Activated CD4-positive, alpha-beta T cell treated with anti-CD3 and anti-CD28 coated beads, Interleukin-2, amount 50 U/mL, for 24 hours (primary cell): ENCODE measurements around the gene IL36G.

ENCODE experiments used
- DNase-seq, 2 donors: peaks; one replicate each; pipeline ENCODE4 v3.0.0-alpha.2; 2020; ENCODE audit warnings: low read depth in 1 of 2, low spot score in 1 of 2

Gene IL36G

GRCh38 chr2:112972423-112973086 is 5.3 kb upstream of the IL36G start:
- DNase-seq: no peak

- DNase-seq: no peak
Measured at GRCh38 chr2:112973156-112973555, 4.7 kb upstream of the IL36G start.

- no peak for DNase-seq
Measured at GRCh38 chr2:112979731-112980130, 1.9 kb downstream of the IL36G start.

GRCh38 chr2:112980537-112980936 is 2.7 kb downstream of the IL36G start:
- DNase-seq: no peak

GRCh38 chr2:112985090-112985489 is 7.3 kb downstream of the IL36G start:
- DNase-seq: peak in 1 of 2 donors; percentile 8

GRCh38 chr2:112989611-112990010 is 11.8 kb downstream of the IL36G start:
- DNase-seq: no peak

GRCh38 chr2:112993831-112994230 is 16.0 kb downstream of the IL36G start:
- no peak for DNase-seq

GRCh38 chr2:112994648-112995047 is 16.8 kb downstream of the IL36G start:
- no peak for DNase-seq

GRCh38 chr2:112995346-112995920 is 17.6 kb downstream of the IL36G start:
- no peak for DNase-seq

- DNase-seq: peak in 1 of 2 donors; percentile 49
Measured at GRCh38 chr2:112996635-112997034, 18.8 kb downstream of the IL36G start.

GRCh38 chr2:112997151-112997550 is 19.3 kb downstream of the IL36G start:
- DNase-seq: no peak

GRCh38 chr2:113000436-113000835 is 22.6 kb downstream of the IL36G start:
- no peak for DNase-seq

GRCh38 chr2:113002677-113003076 is 24.9 kb downstream of the IL36G start:
- DNase-seq: no peak

- DNase-seq: no peak
Measured at GRCh38 chr2:113005030-113005509, 27.3 kb downstream of the IL36G start, which contains the start of gene IL36A. TSS of gene IL36A (plus strand) at chr2:113005459. CDS start at chr2:113005872, 413 bp downstream.

GRCh38 chr2:113007250-113007649 is 29.4 kb downstream of the IL36G start:
- no peak for DNase-seq

GRCh38 chr2:113009622-113010021 is 31.8 kb downstream of the IL36G start:
- DNase-seq: no peak

- no peak for DNase-seq
Measured at GRCh38 chr2:113010088-113010487, 32.3 kb downstream of the IL36G start.

GRCh38 chr2:113011108-113011507 is 33.3 kb downstream of the IL36G start:
- no peak for DNase-seq

GRCh38 chr2:113012436-113013335 is 34.9 kb downstream of the IL36G start:
- no peak for DNase-seq

- no peak for DNase-seq
Measured at GRCh38 chr2:113013336-113013661, 35.5 kb downstream of the IL36G start.

GRCh38 chr2:113014067-113014466 is 36.3 kb downstream of the IL36G start:
- DNase-seq: no peak

- DNase-seq: no peak
Measured at GRCh38 chr2:113015042-113015441, 37.2 kb downstream of the IL36G start.
